Measurements from ENCODE around the gene SH3PXD2A. TPM values are rescaled to one million over a fixed set of nuclear protein-coding genes. Genes with fewer than 3 reads are reported as not detected.

Gene SH3PXD2A
- total RNA-seq, 1 experiment from 2014 or later: 4.5 TPM

DNA sequence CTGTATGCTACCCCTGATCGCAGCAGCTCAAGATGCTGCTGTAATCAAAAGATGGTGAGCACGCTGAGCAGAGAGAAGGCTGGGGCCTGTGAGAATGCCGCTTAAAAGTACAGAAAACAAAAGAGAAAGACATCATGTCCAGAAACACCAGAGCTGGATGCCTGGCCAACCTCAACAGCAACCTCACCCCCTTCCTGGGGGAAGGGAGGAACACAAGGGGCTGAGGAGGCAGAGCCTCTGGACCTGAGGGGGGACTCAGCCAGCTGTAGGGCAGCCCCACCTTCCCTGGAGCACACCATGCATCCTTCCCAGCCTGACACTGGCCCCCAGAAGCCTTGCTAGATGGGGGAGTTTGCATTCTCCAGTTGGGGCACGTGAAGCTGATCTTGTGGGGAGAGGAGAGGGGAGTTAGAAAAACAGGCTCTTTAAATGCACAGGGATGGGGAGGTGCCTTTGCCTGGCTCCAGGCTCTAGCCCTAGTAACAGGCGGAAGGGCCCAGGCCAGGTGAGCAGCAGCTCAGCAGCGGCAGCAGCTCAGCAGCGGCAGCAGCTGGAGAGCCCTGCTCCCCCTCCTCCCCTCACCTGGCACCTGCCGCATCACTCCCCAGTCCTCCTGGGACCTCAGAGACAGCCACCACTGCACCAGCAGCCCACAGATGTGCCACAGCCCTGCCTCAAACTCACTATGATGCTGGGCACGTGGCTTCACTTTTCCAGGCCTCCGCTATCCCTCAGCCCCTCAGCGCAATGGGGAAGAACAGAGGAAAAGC lies 205.5 kb downstream of the SH3PXD2A start:
- Histone ChIP-seq H2BK15ac (ENCODE audit: low read depth, low read length) (no peak overlapping the region), H3K4ac (ENCODE audit: low read depth, low read length) (no peak overlapping the region), H2BK5ac (ENCODE audit: insufficient read length, low read length) (no peak overlapping the region), H4K5ac (ENCODE audit: insufficient read length, low read depth, low read length) (no peak overlapping the region), H2AK5ac (ENCODE audit: insufficient read length, low read length) (no peak overlapping the region), H3K27ac (ENCODE audit: insufficient read length, low read depth, low read length) (no peak overlapping the region), H2BK12ac (ENCODE audit: insufficient read length, low read depth, low read length) (no peak overlapping the region), H3K79me1 (ENCODE audit: insufficient read depth, low read depth, low read length, poor library complexity, severe bottlenecking) (no peaks in the 10 kb centered on the region), H3K56ac (ENCODE audit: insufficient read length, low read depth, low read length) (no peak overlapping the region), H3K27me3 (ENCODE audit: insufficient read depth, low read length) (no peaks in the 10 kb centered on the region), H3K23me2 (ENCODE audit: insufficient read length, low read depth, low read length, poor library complexity, severe bottlenecking) (no peaks in the 10 kb centered on the region), H4K8ac (replicated peaks; ENCODE audit: insufficient read length, low read depth, low read length) (no peak overlapping the region), H3K4me2 (ENCODE audit: insufficient read depth, insufficient read length, low read length) (no peak overlapping the region), H3K9me3 (ENCODE audit: control insufficient read depth, low read depth, low read length) (no peaks in the 10 kb centered on the region), H3T11ph (ENCODE audit: low read length) (no peak overlapping the region), H3K14ac (ENCODE audit: insufficient read depth, low read length) (no peak overlapping the region), H3K79me2 (ENCODE audit: insufficient read depth, low read length) (no peaks in the 10 kb centered on the region), H3K18ac (ENCODE audit: insufficient read length, low read depth, low read length) (no peak overlapping the region), H2BK120ac (ENCODE audit: low read depth, low read length, poor library complexity, severe bottlenecking) (no peak overlapping the region), H4K20me1 (ENCODE audit: control insufficient read depth, insufficient read depth, insufficient read length) (no peaks in the 10 kb centered on the region), H3K9ac (ENCODE audit: extremely low read depth, insufficient read length, low read length) (no peak overlapping the region), H3K23ac (ENCODE audit: insufficient read length, low read depth, low read length) (no peak overlapping the region), H3K4me1 (ENCODE audit: insufficient read depth, low read length) (peaks cover 13% of the 10 kb centered on the region; the same call in 1 of the 2 replicates), H4K91ac (ENCODE audit: insufficient read length, low read depth, low read length) (no peak overlapping the region), H2AFZ (ENCODE audit: low read length) (no peak overlapping the region), H2BK20ac (ENCODE audit: low read depth, low read length, poor library complexity, severe bottlenecking) (no peak overlapping the region)
- WGBS (ENCODE audit: extremely low coverage, insufficient read length, low lambda C conversion rate): no CpG with 5 or more reads among the region's 11 CpGs
- H3K27ac Mint-ChIP-seq: peak overlapping the region; percentile 7 to 63 (median 13); a peak in 3 of 7 replicates
- H3K27me3 Mint-ChIP-seq (ENCODE audit: low read depth): peaks cover 2% of the 10 kb centered on the region; the same call in 1 of the 2 replicates
- H3K36me3 Mint-ChIP-seq (ENCODE audit: insufficient read depth in 1 of 3, low read depth in 3 of 3): peaks cover 0 to 8% (median 3%) of the 10 kb centered on the region in 3 experiments; a peak in 5 of 7 replicates
- no peak for DNase-seq
- peaks cover 62 to 75% of the 10 kb centered on the region in 2 experiments for H3K4me1 Mint-ChIP-seq
- no peaks in the 10 kb centered on the region for H3K9me3 Mint-ChIP-seq
- no peak overlapping the region; a peak in 1 of 5 replicates for H3K4me3 Mint-ChIP-seq
- TF ChIP-seq, protein P1, sequence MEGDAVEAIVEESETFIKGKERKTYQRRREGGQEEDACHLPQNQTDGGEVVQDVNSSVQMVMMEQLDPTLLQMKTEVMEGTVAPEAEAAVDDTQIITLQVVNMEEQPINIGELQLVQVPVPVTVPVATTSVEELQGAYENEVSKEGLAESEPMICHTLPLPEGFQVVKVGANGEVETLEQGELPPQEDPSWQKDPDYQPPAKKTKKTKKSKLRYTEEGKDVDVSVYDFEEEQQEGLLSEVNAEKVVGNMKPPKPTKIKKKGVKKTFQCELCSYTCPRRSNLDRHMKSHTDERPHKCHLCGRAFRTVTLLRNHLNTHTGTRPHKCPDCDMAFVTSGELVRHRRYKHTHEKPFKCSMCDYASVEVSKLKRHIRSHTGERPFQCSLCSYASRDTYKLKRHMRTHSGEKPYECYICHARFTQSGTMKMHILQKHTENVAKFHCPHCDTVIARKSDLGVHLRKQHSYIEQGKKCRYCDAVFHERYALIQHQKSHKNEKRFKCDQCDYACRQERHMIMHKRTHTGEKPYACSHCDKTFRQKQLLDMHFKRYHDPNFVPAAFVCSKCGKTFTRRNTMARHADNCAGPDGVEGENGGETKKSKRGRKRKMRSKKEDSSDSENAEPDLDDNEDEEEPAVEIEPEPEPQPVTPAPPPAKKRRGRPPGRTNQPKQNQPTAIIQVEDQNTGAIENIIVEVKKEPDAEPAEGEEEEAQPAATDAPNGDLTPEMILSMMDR (conservative IDR thresholded peaks at IDR 0.05): no peak

Data from H9 (cell line).